Chondrocyte (in vitro differentiated cells): ENCODE measurements around the gene MDFI. TPM values are rescaled to one million over a fixed set of nuclear protein-coding genes. Genes with fewer than 3 reads are reported as not detected.

Experiments
- DNase-seq: peaks from one replicate; pipeline ENCODE4 v3.0.0; 2021; ENCODE audit warnings: mixed read lengths, low spot score
- H3K27ac Mint-ChIP-seq: one replicate; pipeline ENCODE4 v1.8.0; 2021; ENCODE audit warnings: mild to moderate bottlenecking, moderate library complexity, mixed read lengths; ENCODE audit not compliant: unreplicated experiment
- H3K27me3 Mint-ChIP-seq: 2 replicates; pipeline ENCODE4 v1.8.0; 2021; ENCODE audit warnings: low read depth, mixed read lengths
- H3K36me3 Mint-ChIP-seq: 2 replicates; pipeline ENCODE4 v1.8.0; 2021; ENCODE audit warnings: low read depth, mixed read lengths
- H3K4me1 Mint-ChIP-seq: 2 replicates; pipeline ENCODE4 v1.8.0; 2021; ENCODE audit warnings: low read depth, mild to moderate bottlenecking, mixed read lengths
- H3K4me3 Mint-ChIP-seq: one replicate; pipeline ENCODE4 v1.8.0; 2021; ENCODE audit warnings: mild to moderate bottlenecking, moderate library complexity, mixed read lengths; ENCODE audit not compliant: unreplicated experiment
- H3K9me3 Mint-ChIP-seq: 2 replicates; pipeline ENCODE4 v1.8.0; 2021; ENCODE audit warnings: low read depth, mixed read lengths
- total RNA-seq: library from RNA; stranded (reverse); gene quantifications from 3 replicates; pipeline ENCODE4 v1.2.1, GENCODE V29; 2021
- TF ChIP-seq, protein P1 (sequence below): fragments of 200-600 bp; sonication (generic); IDR thresholded peaks from 2 replicates; pipeline ENCODE4 v1.5.0; 2021; ENCODE audit warnings: antibody characterized with exemption, mild to moderate bottlenecking, moderate library complexity

The MDFI gene
- total RNA-seq, 1 donor from 2014 or later: 31.8 TPM

DNA sequence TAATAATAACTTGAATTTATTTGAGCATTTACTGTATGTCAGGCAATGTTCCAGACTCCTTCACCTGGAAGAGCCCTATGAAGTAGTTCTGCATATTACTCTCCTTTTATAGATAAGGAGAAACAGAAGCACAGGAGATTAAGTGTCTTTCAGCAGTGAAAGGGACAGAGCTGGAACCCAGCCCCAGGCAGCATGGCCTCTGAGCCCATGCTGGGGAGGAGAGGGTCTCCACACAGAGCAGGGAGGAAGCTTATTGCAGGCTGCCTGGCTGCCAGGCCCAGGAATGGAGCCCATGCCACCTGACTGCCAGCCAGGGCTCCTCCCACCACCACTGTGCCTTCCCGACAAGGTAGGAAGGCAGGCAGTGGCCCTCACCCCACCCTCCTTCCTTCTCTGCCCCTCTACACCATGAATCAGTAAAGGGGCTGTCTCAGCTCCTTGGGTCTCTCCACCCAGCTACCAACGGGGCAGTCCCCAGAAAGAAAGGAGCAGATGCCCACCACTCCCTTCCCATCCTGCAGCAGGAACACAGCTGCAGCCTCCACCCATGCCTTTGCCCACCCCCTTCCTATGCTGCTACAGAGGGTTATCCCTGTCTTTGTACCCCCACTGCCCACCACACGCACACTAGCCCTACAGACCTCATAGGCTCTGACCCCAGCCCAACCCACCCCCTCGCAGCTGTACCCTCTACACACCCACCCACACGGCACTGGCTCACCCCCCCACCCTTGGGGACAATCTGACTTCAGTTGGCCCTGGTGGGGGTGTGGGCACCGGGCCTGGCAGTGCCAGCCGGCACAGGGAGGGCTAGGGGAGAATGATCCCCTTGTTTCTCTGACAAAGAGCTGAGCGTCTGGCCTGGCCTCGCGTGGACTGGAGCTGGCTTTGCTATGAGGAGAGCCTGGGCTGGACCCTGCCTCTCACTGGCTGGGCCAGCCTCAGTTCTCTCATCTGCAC lies 55.3 kb downstream of the MDFI start:
- DNase-seq: peak; percentile 42
- H3K27me3 Mint-ChIP-seq: no peaks in the 10 kb centered on the region
- H3K4me1 Mint-ChIP-seq: peaks cover 32% of the 10 kb centered on the region
- TF ChIP-seq, protein P1, sequence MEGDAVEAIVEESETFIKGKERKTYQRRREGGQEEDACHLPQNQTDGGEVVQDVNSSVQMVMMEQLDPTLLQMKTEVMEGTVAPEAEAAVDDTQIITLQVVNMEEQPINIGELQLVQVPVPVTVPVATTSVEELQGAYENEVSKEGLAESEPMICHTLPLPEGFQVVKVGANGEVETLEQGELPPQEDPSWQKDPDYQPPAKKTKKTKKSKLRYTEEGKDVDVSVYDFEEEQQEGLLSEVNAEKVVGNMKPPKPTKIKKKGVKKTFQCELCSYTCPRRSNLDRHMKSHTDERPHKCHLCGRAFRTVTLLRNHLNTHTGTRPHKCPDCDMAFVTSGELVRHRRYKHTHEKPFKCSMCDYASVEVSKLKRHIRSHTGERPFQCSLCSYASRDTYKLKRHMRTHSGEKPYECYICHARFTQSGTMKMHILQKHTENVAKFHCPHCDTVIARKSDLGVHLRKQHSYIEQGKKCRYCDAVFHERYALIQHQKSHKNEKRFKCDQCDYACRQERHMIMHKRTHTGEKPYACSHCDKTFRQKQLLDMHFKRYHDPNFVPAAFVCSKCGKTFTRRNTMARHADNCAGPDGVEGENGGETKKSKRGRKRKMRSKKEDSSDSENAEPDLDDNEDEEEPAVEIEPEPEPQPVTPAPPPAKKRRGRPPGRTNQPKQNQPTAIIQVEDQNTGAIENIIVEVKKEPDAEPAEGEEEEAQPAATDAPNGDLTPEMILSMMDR: no peak
- H3K36me3 Mint-ChIP-seq: peaks cover 3% of the 10 kb centered on the region
- no peak overlapping the region for H3K27ac Mint-ChIP-seq
- no peak overlapping the region for H3K4me3 Mint-ChIP-seq
- H3K9me3 Mint-ChIP-seq: no peaks in the 10 kb centered on the region

DNA sequence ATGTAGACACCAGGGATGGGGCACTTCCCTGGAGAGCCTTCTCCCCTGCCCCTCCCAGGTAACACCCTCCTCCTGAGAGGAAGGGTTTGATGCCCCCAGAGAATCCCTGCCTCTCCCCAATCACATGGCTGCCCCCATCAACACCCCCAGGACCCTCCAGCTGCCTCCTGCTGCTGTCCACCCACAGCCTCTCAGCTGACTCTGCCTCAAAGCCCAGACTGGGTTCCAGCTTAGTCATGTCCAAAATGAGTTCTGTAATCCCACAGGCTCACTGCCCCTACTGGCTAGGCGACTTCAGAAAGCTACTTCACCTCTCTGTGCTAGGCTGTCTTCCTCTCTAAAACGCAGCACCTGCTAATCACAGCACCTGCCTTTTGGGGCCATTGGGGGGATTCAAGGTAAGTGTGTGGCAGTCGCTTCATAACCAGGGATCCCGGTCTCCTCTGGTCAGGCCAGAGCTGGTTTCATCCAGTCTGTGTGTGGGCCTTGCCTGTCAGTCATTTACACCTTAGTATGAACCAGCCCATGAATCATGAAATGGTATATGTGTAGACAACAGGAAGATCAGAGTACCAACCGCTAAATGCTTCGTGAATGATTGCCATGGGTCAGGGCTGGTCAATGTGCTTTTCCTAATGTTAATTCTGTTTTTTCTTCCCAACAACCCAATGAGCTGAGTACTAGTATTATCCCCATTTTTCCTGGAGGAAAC lies 56.7 kb downstream of the MDFI start:
- Mint-ChIP-seq H3K9me3 (no peaks in the 10 kb centered on the region), H3K36me3 (peaks cover 3% of the 10 kb centered on the region), H3K27ac (no peak overlapping the region), H3K27me3 (no peaks in the 10 kb centered on the region), H3K4me1 (peaks cover 39% of the 10 kb centered on the region), H3K4me3 (no peak overlapping the region)
- DNase-seq: no peak
- TF ChIP-seq, protein P1: no peak

DNA sequence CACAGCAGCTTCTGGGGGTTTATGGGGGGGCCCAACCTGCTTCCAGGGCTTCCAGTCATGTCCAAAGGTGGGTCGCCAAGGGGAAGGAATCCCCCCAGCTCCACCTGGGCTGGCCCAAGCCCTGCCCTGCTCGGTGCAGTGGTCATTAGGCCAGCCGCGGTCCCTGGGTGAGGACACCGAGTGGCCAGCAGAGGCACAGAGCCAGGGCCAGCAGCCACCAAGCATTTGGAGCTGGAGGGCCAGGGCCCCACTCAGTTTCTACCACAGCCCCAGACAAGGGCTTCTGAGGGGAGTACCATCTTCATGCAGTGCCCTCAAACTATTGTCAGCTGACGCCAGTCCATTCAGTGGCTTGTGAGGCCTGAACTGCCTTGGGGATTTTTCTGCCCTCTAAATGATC lies 57.6 kb downstream of the MDFI start:
- Mint-ChIP-seq H3K36me3 (no peaks in the 10 kb centered on the region), H3K4me3 (no peak overlapping the region), H3K9me3 (no peaks in the 10 kb centered on the region), H3K27me3 (no peaks in the 10 kb centered on the region), H3K27ac (peak overlapping the region; percentile 17), H3K4me1 (peaks cover 45% of the 10 kb centered on the region)
- TF ChIP-seq, protein P1: no peak
- DNase-seq: no peak

DNA sequence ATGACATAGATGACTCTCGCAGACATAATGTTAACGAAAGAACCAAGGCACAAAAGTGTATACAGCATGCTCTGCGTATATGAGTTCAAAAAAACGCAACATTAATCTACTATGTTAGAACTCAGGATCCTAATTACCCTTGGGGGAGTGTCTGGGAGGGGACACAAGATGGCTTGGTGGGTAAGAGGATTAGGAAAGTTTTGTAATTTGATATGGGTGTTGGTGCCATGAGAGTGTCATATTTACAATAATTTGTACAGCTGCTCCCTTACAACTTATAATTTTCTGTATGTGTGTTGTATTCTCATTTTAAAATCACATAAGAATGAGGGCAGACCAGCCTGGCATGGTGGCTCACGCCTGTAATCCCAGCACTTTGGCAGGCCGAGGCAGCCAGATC lies 58.5 kb downstream of the MDFI start:
- Mint-ChIP-seq H3K36me3 (no peaks in the 10 kb centered on the region), H3K4me3 (no peak overlapping the region), H3K27ac (peak overlapping the region; percentile 70), H3K9me3 (no peaks in the 10 kb centered on the region), H3K27me3 (no peaks in the 10 kb centered on the region), H3K4me1 (peaks cover 51% of the 10 kb centered on the region)
- no peak for DNase-seq
- TF ChIP-seq, protein P1: no peak
